SK-N-SH (cell line): ENCODE data around the gene HHAT. TPM values are rescaled to one million over a fixed set of nuclear protein-coding genes. Genes with fewer than 3 reads are reported as not detected.
"Not testable (repeated sequence)": the region's sequence is repeated elsewhere in the genome, so short reads cannot be mapped to it uniquely, and the experiment has no call there.

Experiments used
- CTCF ChIA-PET: fragments of 300-600, 350-600 bp; formaldehyde crosslinking; extraction: SDS; loops from one replicate; lab custom pipeline; 2021; lab: Yijun Ruan, JAX
- POLR2A ChIA-PET: fragments of 350-600 bp; sonication (Branson Sonifier 250); formaldehyde crosslinking; extraction: SDS; loops from one replicate; lab custom pipeline; 2020; ENCODE audit warnings: antibody characterized with exemption, inconsistent platforms; lab: Yijun Ruan, JAX
- DNase-seq: peaks from one replicate; pipeline ENCODE4 v3.0.0; 2012
- H2AFZ ChIP-seq: fragments of 200-600 bp; sonication (generic); 2 replicates; pipeline ENCODE4 v1.8.1; 2016; ENCODE audit warnings: antibody characterized with exemption, mild to moderate bottlenecking, low read depth
- H3F3A ChIP-seq: fragments of 200-600 bp; sonication (generic); replicated peaks from 2 replicates; pipeline ENCODE3; 2016; ENCODE audit warnings: antibody characterized with exemption, mild to moderate bottlenecking; ENCODE audit not compliant: insufficient read depth
- H3K27ac ChIP-seq, 2 experiments: fragments of 200-500 bp in 1 of 2; fragments of 200-600 bp in 1 of 2; sonication (Bioruptor generic) in 1 of 2; sonication (generic), shearing (Covaris generic) in 1 of 2; 2 replicates each; pipeline versions ENCODE4 v1.5.1 to v1.6.1; 2014 to 2016; ENCODE audit warnings: low read depth in 2 of 2, inconsistent platforms in 1 of 2, low read length in 1 of 2, mild to moderate bottlenecking in 1 of 2, mixed read lengths in 1 of 2
- H3K27me3 ChIP-seq: fragments of 200-600 bp; sonication (generic), shearing (Covaris generic); 2 replicates; pipeline ENCODE4 v1.6.1; 2016; ENCODE audit warnings: mixed run types; ENCODE audit not compliant: insufficient read depth
- H3K36me3 ChIP-seq, 2 experiments: fragments of 200-500 bp in 1 of 2; fragments of 200-600 bp in 1 of 2; sonication (Bioruptor generic) in 1 of 2; sonication (generic) in 1 of 2; replicated peaks in 1 of 2; 2 replicates each; pipeline versions ENCODE3 to v1.5.1; 2014 to 2016; ENCODE audit warnings: low read length in 1 of 2, mild to moderate bottlenecking in 1 of 2; ENCODE audit not compliant: insufficient read depth in 2 of 2, control insufficient read depth in 1 of 2
- H3K4me1 ChIP-seq, 2 experiments: fragments of 200-500 bp in 1 of 2; fragments of 200-600 bp in 1 of 2; sonication (Bioruptor generic) in 1 of 2; sonication (generic), shearing (Covaris generic) in 1 of 2; 2 replicates each; pipeline versions ENCODE4 v1.5.1 to v1.6.1; 2014 to 2016; ENCODE audit warnings: low read depth in 1 of 2, low read length in 1 of 2, mixed run types in 1 of 2; ENCODE audit not compliant: insufficient read depth in 2 of 2, control insufficient read depth in 1 of 2
- H3K4me2 ChIP-seq: fragments of 200-600 bp; sonication (generic), shearing (Covaris generic); 2 replicates; pipeline ENCODE4 v1.6.1; 2017; ENCODE audit warnings: mixed run types
- H3K4me3 ChIP-seq, 2 experiments: fragments of 200-500 bp in 1 of 2; fragments of 200-600 bp in 1 of 2; sonication (Bioruptor generic) in 1 of 2; sonication (generic), shearing (Covaris generic) in 1 of 2; 2 replicates each; pipeline versions ENCODE4 v1.5.1 to v1.8.1; 2014 to 2016; ENCODE audit warnings: low read depth in 2 of 2, inconsistent platforms in 1 of 2, low read length in 1 of 2, mild to moderate bottlenecking in 1 of 2, mixed read lengths in 1 of 2, moderate library complexity in 1 of 2
- H3K79me2 ChIP-seq: fragments of 200-600 bp; sonication (generic); 2 replicates; pipeline ENCODE4 v1.8.1; 2017; ENCODE audit warnings: mild to moderate bottlenecking; ENCODE audit not compliant: insufficient read depth
- H3K9ac ChIP-seq: fragments of 200-600 bp; sonication (generic); 2 replicates; pipeline ENCODE4 v1.6.1; 2017; ENCODE audit warnings: mixed run types
- H3K9me2 ChIP-seq: fragments of 200-600 bp; sonication (generic); 2 replicates; pipeline ENCODE4 v1.6.1; 2017; ENCODE audit warnings: mixed run types
- H3K9me3 ChIP-seq: fragments of 200-600 bp; sonication (generic); 2 replicates; pipeline ENCODE4 v1.6.1; 2017; ENCODE audit warnings: mixed run types, mild to moderate bottlenecking, moderate library complexity
- H4K20me1 ChIP-seq: fragments of 200-600 bp; sonication (generic); 2 replicates; pipeline ENCODE4 v1.6.1; 2017; ENCODE audit warnings: mild to moderate bottlenecking, mixed run types; ENCODE audit not compliant: insufficient read depth
- CHD2 ChIP-seq: fragments of 150-350 bp; IDR thresholded peaks from 2 replicates; pipeline ENCODE4 v1.6.1; 2018; ENCODE audit warnings: low read length; ENCODE audit not compliant: partially characterized antibody
- FOXM1 ChIP-seq: IDR thresholded peaks from 2 replicates; pipeline ENCODE4 v1.4.0; 2012; ENCODE audit warnings: low read depth, mild to moderate bottlenecking
- GABPA ChIP-seq: IDR thresholded peaks from 2 replicates; pipeline ENCODE4 v1.4.0; 2012; ENCODE audit warnings: low read depth, mild to moderate bottlenecking
- MXI1 ChIP-seq: IDR thresholded peaks from 2 replicates; pipeline ENCODE4 v1.6.1; 2012; ENCODE audit warnings: mild to moderate bottlenecking, low read depth, low read length, improper control_type of control experiment
- POLR2AphosphoS5 ChIP-seq: IDR thresholded peaks from 2 replicates; pipeline ENCODE4 v1.6.1; 2012; ENCODE audit warnings: low read depth, low read length
- RAD21 ChIP-seq: IDR thresholded peaks from 2 replicates; pipeline ENCODE4 v1.6.1; 2012; ENCODE audit warnings: mild to moderate bottlenecking, low read length
- REST ChIP-seq: IDR thresholded peaks from 2 replicates; pipeline ENCODE4 v1.6.1; 2012; ENCODE audit warnings: mild to moderate bottlenecking, low read depth, low read length, moderate library complexity
- RFX5 ChIP-seq: IDR thresholded peaks from 2 replicates; pipeline ENCODE4 v1.6.1; 2012; ENCODE audit warnings: mild to moderate bottlenecking, improper control_type of control experiment, low read length
- RXRA ChIP-seq: IDR thresholded peaks from 2 replicates; pipeline ENCODE4 v1.4.0; 2012; ENCODE audit warnings: low read depth, mild to moderate bottlenecking, borderline replicate concordance
- TAF1 ChIP-seq: IDR thresholded peaks from 2 replicates; pipeline ENCODE4 v1.6.1; 2012; ENCODE audit warnings: low read depth, mild to moderate bottlenecking, low read length, moderate library complexity, borderline replicate concordance
- TEAD4 ChIP-seq: IDR thresholded peaks from 2 replicates; pipeline ENCODE4 v1.4.0; 2012; ENCODE audit warnings: mild to moderate bottlenecking, borderline replicate concordance; ENCODE audit not compliant: insufficient read depth
- WGBS: methylation state at CpG from one replicate; pipeline ENCODE4 v1.1.6; 2017; ENCODE audit warnings: low lambda C conversion rate; 5-methylcytosine and 5-hydroxymethylcytosine counted together
- polyA plus RNA-seq, 3 experiments: library from polyadenylated mRNA; depleted of rRNA; stranded (reverse); fragments of >200 nt; gene quantifications; 2 replicates each; pipeline ENCODE4 v1.2.3, GENCODE V29; 2012

The HHAT gene
- polyA plus RNA-seq, 1 of the 3 experiments (the other 2 are of a cell fraction), result 8.1 TPM

- Histone ChIP-seq H2AFZ (no peak overlapping the region), H3K27me3 (no peaks in the 10 kb centered on the region), H3K79me2 (no peaks in the 10 kb centered on the region), H3K9me3 (no peaks in the 10 kb centered on the region), H3K36me3 (no peaks in the 10 kb centered on the region), H3K27ac (no peak overlapping the region), H3K9ac (no peak overlapping the region), H3K4me1 (no peaks in the 10 kb centered on the region), H4K20me1 (no peaks in the 10 kb centered on the region), H3K9me2 (no peaks in the 10 kb centered on the region), H3K4me2 (no peak overlapping the region), H3F3A (no peaks in the 10 kb centered on the region), H3K4me3 (no peak overlapping the region)
- ChIA-PET POLR2A (no interaction called here), CTCF (interaction anchor here (4.0 kb wide), 1 partner anchor 8 kb away, joined by 22 read pairs; no protein-coding TSS in a partner anchor)
- TF ChIP-seq RXRA, result no peak
- no peak for TF ChIP-seq TEAD4
- no peak for TF ChIP-seq GABPA
- TF ChIP-seq RAD21, result no peak
- no peak for TF ChIP-seq POLR2AphosphoS5
- TF ChIP-seq RFX5, result no peak
- TF ChIP-seq REST, result no peak
- no peak for TF ChIP-seq TAF1
- TF ChIP-seq CHD2, result no peak
- TF ChIP-seq FOXM1, result no peak
- no peak for TF ChIP-seq MXI1
- DNase-seq, result no peak
- 74% methylated on average over 4 of the region's 4 CpGs for WGBS
Observed at GRCh38 chr1:210352575-210352974, 23.9 kb downstream of the HHAT start.

GRCh38 chr1:210354305-210354704, 25.6 kb downstream of the HHAT start:
- H3K9ac ChIP-seq, H3K27ac ChIP-seq, H3K4me3 ChIP-seq, H3F3A ChIP-seq, H2AFZ ChIP-seq, H3K36me3 ChIP-seq, H4K20me1 ChIP-seq, DNase-seq, H3K27me3 ChIP-seq, H3K4me2 ChIP-seq, H3K9me2 ChIP-seq, POLR2A ChIA-PET, H3K9me3 ChIP-seq, H3K79me2 ChIP-seq, H3K4me1 ChIP-seq, CTCF ChIA-PET: not testable (repeated sequence)
- 98% methylated on average over 3 of the region's 3 CpGs for WGBS
